Measurements from ENCODE around the gene HEXIM2.

GRCh38 chr17:45117334-45117733, 44.3 kb upstream of the HEXIM2 start:
- no peak for TF ChIP-seq CTCF (IDR thresholded peaks at IDR 0.05; ENCODE audit: insufficient read depth, low read length, poor library complexity, severe bottlenecking)
- no peak for TF ChIP-seq EZH2phosphoT487 (conservative IDR thresholded peaks at IDR 0.05; ENCODE audit: low read length)
